NCI-H526 (cell line): Measurements from ENCODE around the gene CHST1.

Experiments used
- DNase-seq, 2 experiments: peaks; one replicate each; lab custom pipeline; 2025; lab: John Stamatoyannopoulos, UW

The CHST1 gene

GRCh38 chr11:45659818-45660160 lies 5.6 kb downstream of the CHST1 start:
- no peak for DNase-seq

- no peak for DNase-seq
Measured at GRCh38 chr11:45659031-45659817, 6.2 kb downstream of the CHST1 start.

DNA sequence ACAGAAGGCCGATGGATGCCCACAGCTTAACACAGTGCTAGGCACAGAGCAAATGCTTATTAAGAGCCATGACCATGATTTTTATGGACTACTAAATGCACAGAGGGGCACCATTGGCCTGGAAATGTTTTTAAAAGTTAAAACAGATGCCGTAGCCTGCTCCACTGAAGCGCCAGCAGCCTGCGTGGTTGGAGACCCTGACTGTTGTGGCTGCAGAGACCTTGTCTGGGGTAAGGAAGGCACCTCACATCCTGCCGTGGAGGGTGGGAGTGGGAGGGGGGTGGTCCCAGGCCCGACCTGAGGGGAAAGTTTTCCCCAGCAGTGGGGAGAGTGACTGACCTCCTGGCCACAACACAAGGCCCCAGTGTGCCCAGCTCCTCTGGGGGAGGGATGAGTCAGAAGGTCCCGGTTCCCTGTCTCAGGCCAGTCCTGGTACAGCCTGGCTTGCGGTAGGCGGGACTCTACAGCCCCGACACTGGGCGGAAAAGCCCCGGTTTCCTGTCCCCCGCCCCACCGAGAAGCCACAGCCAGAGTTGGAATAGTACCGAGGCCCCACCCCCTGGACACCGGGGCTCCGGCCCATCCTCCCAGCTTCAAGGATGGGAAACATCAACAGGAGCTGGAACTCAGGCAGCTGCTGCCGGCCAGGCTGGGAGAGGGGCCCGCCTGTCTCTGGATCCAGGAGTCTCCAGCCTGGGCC lies 7.0 kb downstream of the CHST1 start:
- no peak for DNase-seq

- no peak for DNase-seq
Measured at GRCh38 chr11:45657496-45658260, 7.7 kb downstream of the CHST1 start.

GRCh38 chr11:45655831-45656230 lies 9.6 kb downstream of the CHST1 start:
- no peak for DNase-seq

DNA sequence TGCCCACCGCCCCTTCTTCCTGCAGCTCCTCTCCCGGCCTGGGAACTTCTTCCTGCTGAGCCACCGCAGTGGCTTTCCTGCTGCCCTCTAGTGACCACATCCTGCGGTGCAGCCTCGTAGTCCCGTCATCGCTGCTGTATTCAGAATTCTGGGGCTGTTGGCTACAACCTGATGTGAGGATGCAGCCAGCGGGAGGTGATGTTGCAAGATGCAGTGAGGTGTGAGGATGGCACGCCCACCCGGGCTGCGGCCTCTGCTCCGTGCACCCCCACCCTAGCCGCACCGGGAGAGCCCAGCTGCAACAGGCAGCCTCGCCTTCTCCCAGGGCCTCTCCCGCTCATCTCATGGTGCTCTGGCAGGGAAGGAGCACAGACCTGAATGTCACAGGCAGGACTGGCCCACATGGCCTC lies 10.1 kb downstream of the CHST1 start:
- peak; percentile 59 to 91 for DNase-seq

- no peak for DNase-seq
Measured at GRCh38 chr11:45655012-45655283, 10.5 kb downstream of the CHST1 start.

GRCh38 chr11:45654231-45655011 lies 11.0 kb downstream of the CHST1 start:
- no peak for DNase-seq

DNA sequence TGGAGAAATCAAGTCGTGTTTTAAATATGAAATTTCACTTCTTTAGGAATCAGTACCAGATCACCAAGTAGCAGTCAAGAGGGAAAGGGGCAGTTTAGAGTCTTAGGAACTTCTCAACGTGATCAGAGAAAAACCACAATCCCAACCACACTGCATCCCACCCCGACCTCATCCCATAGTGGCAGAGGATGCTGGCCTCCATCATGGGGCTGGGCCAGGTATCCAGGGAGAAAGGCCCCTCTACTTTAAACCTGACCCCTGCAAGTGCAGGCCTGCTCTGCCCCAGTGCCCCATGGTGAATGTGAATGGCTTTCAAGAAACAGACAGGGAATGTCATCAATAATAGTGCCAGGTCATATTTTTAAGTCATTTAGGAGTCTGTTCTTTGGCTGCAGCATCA lies 12.1 kb downstream of the CHST1 start:
- DNase-seq, result no peak

GRCh38 chr11:45652781-45653180 lies 12.6 kb downstream of the CHST1 start:
- no peak for DNase-seq

DNA sequence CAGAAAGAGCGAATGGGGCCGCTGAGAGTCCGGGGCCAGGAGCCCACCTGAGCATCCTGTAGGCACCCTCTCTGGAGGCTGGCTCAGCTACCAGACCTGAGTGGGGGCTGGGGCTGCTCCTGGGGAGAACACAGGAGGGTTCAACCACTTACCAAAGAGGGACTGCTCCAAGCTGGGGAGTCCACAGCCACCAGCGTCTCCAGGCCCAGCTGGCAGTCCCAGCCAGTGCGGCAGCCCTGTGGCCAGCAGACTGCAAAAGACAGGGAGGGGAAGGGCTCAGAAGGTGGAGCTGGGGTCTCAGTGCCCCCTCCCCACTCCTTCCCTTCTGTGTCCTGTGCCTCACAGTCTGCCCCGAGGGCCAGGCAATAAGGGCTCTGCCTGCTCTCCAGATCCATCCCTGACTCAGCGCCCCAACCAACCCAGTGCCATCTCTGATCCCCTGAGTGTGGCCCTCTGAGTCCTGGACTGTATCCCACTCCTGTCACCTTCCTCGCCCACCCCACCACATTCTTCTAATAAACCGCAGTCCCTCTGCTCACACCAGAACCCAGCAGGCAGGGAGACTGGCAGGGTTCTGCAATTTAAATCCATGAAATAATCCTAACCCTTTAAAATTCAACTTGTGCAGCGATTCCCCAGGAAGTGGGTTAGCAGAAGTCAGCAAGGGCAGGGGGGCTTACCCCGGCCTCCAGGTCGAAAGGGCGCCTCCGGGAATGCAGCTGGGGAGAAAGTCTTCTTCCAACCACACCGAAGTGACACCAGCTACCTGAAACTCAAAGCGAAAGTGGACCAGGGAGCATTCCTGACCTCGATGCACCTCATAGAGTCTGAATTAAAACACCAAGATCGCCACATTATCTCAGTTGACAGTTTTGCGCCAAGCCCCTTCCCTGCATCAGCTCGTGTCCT lies 13.3 kb downstream of the CHST1 start:
- no peak for DNase-seq

DNA sequence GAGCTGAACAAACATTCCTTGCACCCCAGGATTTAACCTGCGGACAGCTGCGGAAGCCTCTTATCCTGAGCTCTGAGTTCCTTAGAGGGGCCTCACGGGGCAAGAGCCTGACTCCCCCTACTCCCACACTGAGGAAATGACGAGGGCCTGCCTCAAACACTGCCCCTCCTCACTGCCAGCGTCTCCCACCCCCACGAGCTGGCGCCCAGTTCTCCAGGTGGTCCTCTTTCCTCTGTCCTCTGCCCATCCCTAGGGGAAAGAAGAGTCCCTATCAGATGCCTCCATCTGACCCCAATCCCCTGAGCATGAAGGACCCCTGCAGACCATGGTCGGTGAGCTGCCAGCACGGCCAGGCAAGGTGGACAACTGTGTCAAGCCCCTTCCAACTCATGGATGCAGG lies 14.3 kb downstream of the CHST1 start:
- DNase-seq, result no peak

DNA sequence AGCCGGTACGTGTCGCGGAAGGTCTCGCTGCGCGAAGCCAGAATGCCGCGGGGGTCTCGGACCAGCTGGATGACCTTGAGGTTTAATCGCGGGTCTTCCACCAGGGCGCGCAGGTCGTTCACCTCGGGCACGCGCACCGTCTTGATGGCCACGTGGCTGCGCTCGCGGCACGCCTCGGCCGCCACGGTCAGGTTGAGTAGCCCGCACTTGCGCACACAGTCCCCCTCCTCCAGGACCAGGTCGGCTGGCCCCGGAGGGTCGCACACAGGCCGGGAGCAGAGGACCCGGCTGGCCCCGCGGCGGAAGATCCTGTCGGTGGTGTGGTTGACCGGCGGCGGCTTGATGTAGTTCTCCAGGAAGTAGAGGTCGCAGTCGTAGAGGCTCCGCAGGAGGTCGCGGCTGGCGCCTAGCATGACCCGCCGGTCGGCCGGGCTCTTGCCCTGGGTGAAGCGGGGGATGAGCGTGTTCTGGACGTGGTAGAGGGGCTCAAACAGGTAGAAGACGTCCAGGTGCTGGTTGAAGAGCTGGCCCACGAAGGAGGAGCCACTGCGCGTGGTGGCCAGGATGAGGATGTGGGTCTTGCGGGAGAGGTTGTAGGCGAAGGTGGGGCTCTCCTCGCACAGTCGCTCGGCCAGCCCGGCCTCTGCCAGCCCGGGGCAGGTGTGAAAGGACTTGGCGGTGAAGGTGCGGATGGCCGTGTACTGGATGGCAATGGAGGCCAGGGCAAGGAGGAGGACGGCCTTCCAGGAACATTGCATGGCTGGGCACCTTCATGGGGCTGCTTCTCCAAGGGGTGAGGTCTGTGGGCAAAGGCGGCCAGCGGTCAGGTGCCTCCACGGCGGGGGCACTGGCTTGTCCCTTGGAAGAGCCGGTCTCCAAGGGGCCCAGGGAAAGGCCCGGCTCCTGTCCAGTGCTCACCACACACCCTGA lies 15.0 kb downstream of the CHST1 start:
- DNase-seq, result no peak

DNA sequence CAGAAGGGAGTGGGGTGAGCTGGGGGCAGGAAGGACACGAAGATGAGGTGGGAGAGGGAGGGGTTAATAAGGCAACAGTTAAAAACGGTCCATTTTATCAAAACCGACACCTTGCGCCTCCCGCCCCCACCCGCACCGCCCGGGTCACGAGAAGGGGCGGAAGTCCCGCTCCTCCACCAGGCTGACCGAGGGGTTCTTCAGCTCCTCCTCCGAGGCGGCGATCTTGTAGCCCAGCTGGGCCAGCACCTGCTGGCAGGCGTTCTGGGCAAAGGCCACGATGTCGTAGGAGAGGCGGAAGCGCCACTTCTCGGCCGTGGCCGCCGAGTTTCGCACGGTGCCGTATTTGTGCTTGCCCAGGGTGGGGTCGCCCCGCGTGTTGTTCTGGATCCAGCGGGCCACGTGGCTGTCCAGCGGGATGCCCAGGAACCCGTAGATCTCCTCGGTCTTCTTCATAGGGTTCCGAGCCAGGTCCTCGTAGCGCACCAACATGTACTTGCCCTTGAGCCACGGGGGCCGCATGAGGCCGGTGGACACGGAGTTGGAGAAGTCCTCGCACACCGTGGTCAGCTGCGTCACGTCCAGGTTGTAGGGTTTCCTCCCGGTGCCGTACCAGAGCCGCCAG lies 15.8 kb downstream of the CHST1 start:
- no peak for DNase-seq

DNA sequence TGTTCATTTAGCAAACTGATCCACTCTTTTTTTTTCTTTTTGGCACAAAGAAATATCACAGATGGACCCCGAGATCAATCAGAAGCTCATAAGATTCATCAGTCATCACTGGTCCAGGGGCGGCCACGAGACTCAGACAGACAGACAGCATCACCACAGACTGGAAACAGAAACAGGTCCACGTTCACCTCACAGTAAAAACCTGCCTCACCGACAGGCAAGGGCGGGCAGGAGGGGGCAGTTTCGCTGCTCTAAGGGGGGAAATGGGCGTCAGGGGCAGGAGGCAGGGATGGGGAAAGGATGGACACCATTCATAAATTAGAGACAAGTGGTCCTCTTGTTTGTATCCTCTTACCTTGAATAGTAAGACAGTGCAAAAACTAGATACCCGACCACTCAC lies 16.5 kb downstream of the CHST1 start:
- no peak for DNase-seq

DNA sequence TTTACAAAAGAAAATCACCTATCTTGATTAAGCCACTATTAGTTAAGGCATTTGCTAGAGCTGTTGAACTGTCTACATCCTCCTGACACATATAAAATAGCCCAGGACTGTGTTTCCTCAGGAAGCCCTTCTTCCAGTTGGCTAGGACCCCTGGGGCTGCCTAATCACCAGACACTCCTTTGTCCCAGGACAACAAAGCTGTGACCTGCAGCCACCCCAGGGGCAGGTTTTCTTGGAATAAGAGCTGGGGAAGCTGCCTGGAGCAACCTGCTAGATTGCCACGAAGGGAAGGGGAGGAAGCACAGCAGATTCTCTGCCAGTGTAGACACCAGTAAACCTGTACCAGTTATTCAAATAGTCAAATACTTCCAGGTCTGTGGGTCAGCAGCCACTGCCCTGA lies 17.6 kb downstream of the CHST1 start:
- no peak for DNase-seq

DNA sequence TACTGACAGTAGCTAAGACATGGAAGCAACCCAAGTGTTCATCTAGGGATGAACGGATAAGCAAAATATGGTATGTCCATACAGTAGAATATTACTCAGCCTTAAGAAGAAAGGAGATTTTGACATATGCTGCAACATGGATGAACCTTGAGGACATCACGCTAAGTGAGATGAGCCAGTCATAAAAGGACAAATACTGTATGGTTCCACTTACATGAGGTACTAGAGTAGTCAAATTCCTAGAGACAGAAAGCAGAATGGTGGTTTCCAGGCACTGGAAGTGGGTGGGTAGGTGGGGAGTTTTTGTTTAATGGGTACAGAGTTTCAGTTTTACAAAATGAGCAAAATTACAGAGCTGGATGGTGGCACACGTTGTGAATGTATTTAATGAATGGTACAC lies 18.1 kb downstream of the CHST1 start:
- DNase-seq, result no peak

GRCh38 chr11:45646275-45646927 lies 19.0 kb downstream of the CHST1 start:
- peak in 1 of 2 experiments; percentile 32 for DNase-seq
